Measurements from ENCODE around the gene DNAH11.
A peak's percentile ranks its signal among the peaks of the same experiment; 100 is the strongest.

The DNAH11 gene

DNA sequence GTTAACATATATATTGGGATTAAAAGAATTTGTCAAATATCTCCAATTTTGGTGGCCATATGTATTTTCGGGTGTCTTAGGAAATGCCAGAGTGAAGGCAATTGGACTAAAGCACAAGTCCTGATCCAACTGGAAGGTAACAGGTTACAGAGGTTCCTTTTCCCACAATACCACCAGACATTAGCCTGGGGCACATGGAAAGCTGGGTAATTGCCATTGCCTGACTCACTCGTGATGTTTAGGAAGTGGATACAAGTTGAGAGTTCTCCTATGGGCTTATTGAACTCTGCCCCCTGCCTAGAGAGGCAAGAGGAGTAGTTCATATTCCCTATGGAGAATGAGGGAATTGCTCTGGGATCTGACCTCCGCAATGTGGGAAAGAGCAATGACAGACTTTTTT is 5.7 kb downstream of the DNAH11 start:
- no peak for DNase-seq (ENCODE audit: low spot score)

DNA sequence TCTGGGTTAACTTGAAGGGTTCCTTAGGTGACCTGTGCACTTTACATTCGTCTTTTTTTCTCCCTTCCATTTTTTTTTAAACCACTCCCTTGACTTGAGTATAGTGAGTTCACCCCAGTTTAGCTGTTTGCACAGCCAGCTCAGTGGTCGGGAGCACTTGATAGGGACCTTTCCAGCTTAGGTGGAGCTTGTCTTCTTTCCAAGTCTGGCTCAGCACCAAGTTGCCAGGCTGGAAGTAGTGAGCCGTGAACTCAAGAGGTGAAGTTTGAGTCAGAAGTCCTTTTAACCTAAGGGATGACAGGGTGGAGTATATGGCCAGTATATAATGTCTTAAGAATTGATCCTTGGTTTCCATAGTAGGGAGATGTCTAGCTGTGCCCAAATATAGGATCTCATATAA is 7.2 kb downstream of the DNAH11 start:
- no peak for DNase-seq (ENCODE audit: low spot score)

DNA sequence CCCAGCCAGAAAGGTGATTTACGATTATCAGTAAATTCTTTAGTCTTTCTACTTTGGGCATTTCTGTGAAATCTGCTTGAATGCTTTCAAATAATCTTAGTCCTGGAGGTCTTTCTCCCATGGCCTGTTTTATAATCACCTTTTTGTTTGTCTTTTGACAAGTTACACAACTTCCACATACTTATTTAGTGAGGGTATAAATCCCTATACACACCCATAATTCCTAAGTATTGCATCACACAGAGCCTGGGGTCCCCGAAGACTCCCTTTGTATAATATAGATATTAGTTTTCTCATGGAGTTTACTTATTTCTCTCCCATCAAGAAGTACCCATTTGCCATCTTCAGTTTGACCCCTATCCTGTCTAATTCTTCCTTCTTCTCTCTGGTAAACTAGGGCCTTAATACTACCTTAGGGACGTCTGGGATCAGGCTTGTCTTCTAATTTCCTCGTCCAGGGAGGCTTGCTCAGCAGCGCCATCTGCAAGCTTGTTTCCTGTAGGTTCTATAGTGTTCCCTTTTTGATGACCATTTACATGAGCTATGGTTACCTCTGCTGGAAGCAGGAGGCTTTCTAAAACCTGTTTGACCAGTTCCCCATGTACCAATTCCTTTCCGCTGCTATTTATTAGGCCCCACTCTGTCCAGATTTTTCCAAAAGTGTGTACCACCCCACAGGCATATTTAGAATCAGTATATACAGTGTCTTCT is 8.1 kb downstream of the DNAH11 start:
- no peak for DNase-seq (ENCODE audit: low spot score)

DNA sequence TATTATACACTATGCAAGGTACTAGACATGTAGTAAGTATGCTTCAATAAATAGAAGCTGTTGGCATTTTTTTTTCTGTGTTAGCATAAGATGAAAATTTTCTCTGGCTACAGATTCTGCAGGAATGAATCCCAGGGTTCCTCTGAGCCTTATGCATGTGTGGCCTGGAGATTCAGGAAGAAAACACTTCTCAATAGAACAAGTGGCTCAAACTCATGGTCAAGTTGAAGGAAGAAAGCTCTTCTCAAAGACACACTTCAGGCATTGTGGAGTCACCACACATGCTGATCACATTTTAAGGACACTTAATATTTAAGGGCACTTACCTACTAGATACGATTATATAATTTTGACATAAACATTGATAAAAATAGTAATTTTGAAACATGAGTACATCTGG is 19.5 kb downstream of the DNAH11 start:
- DNase-seq (ENCODE audit: low spot score): no peak

DNA sequence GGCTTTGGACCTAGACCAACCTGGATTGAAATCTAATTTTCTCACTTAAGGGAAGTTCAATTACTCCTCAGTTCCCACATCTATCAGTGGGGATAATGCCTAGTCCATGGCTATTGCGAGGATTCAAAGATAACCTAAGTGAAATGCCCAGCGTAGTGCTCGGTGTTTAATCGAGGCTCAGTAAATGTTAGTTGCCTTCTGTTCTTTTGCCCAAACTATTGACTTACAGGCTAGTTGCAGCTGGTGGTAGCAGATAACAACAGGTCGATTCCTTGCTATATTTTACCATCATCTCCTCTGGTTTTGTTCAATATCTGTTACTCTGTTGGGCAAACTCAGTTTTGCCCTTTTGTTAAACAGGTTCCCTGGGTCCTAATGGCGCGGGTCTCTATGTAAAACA is 22.8 kb downstream of the DNAH11 start:
- DNase-seq (ENCODE audit: low spot score): no peak

DNA sequence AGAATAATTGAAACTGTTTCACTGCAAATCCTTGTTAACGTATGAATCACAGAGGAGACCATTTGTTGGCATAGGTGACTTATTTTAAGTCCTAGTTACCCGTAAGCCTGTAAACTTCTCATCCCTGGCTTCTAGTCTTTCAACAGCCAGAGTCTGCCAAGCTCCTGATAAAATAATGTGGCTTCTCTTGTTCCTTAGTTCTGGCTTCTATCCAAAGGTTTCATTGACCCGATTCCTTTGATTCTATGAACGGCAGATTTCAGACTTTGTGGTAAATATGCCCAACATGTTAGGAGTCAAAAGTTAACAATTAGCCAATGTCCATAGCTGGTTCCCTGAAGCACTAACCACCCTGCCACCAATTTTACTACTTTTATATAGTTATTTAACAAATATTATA is 23.3 kb downstream of the DNAH11 start:
- no peak for DNase-seq (ENCODE audit: low spot score)

DNA sequence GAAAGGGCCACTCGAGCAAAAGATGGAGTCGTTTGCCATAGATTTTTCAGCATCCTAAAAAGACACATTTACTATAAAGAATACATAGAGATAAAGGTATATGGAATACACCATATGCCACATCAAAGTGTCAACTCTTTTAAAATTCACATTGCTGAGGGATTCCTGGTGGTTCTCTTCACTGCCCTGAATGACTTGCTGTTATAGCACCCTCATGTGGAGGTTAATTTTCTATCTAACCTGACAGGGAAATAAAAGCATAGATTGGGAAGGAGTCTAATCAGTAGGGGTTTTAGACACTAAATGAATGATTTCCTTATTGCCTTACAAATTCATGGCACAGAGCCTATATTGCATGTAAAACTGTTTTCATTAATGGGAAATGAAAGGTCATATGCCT is 25.9 kb downstream of the DNAH11 start:
- DNase-seq (ENCODE audit: low spot score): peak; percentile 25

DNA sequence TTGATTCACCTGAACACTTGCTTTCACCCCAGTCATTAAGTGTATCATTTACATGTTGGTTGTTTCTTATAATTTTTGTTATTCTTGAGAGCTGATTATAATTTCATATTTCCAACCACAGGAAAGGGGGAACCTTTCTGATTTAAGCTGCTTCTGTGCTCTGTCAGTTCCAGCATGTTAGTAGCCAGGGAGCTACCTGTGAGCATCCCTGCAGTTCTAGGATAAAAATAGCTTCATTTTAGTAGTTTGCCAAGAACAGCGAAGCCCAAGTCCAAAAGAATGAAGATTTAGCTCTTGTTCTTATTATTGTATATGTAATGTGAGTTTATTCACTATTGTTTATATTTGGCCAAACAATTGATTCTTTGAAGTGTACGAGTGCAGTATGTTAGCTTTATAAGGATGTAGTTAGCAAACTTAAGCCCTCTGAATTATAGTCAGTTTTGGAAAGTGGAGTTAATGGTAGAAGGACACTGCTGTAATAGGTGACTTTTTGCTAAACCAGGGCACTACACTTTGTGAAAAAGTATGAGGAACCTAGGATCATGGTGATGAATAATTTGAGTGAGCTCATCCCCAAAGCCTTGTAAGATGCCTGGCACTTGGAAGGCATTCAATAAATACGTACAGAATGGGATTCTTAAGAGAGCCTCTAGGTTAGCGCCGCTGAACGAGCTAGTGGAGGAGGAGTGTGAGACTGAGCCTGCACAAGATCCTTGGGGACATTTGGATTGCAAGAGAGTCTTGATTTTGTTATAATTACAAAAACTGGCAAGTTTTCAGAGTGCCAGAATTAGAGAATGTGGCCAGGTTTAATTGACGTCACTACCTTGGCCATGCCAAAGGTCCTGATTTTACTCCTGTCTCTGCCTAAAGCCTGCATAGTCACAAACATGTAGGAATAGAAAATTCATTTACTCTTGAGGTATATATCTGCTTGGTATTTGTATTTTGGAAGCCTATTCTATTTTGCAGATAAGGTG is 29.8 kb downstream of the DNAH11 start:
- DNase-seq (ENCODE audit: low spot score): no peak

DNA sequence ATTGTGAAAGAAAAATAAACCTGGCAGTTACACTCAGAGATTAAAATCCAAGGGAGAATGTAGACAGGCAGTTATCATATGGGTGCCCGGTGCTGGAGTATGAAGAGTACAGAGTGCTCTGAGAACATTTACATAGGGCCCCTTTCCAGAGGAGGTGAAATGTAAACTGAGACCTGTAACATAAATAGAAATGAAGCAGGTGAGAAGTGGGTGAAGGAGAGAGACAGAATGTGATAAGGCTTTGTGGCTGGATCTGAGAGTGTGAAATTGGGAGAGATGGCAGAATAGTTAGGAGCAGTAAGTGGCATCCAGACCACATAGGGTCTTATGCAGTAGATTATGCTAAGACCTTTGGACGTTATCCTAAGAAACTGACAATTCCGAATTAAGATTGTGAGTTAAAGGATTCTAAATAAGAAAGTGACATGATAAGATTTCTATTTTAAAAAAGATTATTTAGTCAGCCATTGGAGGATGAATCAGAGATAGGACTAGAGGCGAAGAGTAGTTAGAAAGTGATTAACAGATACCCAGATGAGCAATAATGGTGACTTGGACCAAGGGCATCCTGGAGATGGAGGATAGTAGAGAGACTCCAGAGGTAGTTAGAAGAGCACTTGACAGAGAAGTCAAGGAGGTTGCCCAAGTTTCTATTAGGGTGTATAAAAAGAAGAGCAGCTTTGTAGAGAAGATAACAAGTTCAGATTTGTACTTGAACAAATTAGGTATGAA is 36.7 kb downstream of the DNAH11 start:
- DNase-seq (ENCODE audit: low spot score): no peak

DNA sequence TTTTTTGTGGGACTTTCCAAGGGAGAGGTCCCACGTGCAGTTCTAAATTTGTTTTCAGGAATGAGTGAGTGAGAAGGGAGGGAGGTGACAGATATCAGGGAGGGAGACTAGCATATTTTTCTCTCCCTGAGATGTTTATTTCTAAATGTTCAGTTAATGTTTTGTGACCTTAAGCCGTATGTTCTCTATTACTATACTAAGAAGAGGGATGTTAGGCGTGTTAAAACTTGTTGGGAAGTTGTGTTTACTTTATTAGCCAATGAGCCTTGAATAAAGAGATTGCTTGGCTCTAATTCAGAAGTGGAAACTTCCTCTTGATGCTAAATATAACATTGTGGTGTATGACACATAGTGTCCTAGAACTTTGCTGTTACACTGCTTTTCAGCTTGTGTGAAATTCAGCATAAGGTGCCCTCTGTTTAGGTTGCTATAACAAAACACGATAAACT is 37.3 kb downstream of the DNAH11 start:
- peak; percentile 48 for DNase-seq (ENCODE audit: low spot score)

DNA sequence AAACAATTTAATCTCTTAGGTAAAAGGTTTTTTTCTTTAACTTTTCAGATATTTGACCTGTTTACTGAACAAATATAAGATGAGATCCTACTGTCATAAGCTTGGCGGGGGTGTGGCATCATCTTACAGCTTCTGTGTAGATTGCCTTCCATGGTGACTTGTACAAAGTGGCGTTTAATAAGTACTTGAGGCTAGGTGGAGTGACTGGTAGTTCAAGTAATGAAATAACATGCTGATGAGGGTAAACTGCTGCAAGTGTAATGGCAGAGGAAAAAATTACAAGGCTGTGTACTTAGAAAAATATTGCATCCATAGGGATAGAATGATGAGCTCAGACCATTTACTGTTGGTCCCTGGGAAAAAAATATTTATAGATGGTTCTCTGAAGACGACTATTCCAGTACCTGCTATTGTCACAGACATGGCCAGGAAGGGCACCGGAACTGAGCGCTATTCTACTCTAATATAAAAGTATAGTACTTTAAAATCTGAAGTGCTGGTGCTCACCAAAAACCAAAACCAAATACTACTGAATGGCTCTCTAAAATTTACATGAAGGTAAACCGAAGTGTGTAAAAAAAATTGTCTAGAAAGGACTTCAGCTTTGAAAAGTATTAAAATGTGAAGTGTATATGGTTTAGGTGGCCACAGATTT is 42.4 kb downstream of the DNAH11 start:
- DNase-seq (ENCODE audit: low spot score): no peak

DNA sequence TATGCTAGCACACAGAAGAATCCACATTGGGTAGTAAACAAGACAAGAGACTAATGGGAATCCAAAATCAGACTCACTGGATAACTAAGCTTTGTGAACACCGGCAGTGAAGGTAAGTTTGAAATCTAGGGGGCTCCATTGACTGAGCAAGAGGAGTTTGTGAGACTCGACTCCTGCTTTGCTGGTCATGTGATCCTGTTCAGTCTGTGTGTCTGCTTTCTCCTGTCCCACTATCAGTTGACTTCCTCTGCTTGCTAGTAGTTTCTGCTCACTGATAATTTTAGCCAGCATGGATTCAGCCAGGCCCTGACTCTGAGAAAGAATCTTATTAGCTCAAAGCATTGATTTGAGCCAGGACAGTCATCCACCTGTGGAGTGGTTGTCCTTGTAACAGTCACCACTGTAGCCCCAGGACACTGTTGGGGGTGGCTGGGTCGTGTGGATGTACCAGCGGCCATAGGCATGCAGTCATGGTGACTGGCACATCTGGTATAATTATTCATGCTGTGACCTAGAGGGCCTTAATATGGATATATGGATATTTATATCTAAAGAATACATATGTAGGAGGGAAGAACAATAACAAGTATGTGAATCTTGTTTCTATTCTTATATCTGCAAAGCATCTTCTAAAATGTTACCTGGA is 44.4 kb downstream of the DNAH11 start:
- no peak for DNase-seq (ENCODE audit: low spot score)

DNA sequence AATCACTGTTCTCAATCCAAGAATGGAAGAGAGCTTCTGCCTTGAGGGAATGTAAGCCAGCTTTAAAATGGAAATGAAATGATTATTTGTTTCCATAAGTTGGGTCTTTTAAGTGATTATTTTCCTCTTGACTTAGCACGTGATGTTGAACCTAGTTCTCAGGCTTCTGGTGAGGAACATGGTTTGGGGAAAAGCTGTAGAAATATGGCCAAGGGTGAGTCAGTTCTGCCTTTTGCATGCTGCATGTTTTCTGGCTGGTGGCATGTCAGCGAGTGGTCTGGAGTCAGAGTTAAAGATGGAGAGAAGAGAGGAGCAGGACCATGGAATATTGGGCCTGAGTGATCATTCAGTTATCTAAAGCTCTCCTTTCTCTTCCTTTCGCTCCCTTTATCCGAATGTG is 54.0 kb downstream of the DNAH11 start:
- no peak for DNase-seq (ENCODE audit: low spot score)

DNA sequence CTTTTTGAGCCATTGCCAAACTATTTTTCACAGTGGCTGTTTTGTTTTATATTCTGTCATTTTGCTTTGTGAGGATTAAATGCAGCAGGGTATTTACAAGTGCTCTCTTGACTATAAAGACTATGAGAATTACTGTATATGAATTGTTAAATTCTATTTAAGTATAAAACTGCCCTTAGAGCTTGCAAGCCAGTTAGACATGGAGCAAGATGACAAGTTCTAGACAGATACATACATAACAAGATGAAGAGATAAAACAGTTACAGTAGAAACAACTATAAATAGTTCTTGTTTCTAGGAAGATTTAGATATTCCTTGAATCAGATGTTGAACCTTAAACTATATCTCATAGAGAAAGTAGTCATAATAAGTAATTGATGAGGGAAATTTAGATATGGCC is 60.6 kb downstream of the DNAH11 start:
- no peak for DNase-seq (ENCODE audit: low spot score)

DNA sequence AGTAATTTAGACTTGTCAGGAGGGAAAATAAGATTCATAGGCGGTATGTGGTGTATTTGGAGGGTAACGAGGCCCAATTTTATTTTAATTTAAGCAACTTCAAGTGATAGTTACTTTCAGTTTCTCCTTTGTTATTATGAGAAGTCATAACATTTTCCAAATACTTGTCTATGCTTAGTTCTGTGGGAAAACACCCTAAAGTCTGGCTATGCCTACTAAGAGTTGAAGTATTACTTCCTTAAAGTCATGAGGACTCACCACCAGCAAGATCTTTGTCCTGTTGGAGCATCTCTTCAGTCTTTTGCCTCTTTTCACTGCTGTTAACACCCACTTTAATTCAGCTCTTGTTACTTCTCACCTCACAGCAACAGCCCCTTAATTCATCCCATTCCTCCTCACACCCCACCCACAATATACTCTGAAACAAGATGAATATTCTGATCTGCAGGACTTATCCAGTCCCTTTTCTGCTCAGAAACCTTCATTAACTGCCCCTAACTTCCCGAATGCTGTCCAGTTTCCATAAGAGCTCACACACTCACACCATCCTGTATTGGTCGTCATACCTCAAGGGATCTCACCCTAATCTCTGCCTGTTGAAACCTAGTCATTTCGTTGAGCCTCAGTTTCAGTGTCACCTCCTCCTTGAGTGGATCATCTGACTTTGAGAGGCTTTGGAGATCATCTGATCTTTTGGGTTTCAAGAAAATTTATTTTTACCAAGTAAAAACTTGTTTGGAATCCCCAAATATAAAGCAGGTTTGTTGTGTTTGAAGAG is 61.3 kb downstream of the DNAH11 start:
- DNase-seq (ENCODE audit: low spot score): no peak

DNA sequence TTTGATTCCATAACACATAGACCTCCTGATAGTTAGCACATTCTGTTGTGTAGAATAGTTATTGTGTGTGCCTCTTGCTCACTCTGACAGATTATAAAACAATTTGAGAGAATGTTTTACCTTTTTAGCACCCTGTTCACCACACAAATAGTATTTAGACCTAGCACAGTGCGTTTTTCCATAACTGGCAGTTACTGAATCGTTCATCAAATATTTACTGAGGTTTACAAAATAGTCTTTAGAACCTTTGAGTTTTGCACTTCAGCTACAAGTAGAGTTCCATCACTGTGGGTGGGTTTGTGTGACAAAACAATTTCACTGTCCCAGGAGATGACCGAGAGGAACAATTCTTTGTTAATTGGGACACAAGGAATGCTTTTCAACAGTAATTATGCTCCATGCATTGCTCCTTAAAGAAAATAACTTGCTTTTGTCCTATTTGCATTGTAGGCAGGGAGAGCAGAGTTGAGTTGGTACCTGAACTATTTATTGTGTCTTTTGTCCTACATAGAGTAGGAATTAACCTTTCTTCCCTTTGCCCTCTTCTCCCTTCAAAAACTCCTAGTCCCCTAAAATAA is 62.3 kb downstream of the DNAH11 start:
- DNase-seq (ENCODE audit: low spot score): no peak

DNA sequence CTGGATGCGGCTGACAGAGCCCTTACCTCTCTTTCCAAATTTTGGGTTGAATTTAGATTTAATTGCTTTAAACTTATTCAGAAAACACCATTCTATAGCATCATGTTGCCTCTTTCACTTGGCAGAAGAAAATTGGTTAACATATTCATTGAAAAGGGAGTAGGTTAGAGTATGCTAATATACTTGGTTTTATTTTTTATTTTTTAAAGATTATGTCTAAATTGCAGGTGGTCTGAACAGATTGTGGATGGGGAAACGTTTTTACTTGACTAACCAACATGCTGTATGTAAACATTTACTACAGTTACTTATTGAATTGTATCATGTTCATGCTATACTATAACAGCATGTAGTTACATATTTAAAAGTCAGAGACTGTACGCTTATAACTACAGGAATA is 65.6 kb downstream of the DNAH11 start:
- DNase-seq (ENCODE audit: low spot score): no peak

DNA sequence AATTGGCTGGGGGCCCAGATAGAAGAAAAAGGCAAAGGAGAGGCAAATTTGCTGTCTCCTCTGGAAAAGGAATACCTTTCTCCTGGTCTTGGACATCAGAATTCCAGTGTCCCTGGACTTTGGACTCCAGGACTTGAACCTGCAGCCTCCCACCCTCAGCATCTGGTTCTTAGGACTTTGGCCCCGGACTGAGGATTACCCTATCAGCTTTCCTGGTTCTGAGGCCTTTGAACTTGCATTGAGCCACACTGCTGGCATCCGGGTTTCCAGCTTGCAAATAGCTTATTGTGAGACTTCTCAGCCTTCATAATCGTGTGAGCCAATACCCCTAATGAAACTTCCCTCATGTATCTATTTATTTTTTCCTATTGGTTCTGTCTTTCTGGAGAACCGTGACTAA is 68.3 kb downstream of the DNAH11 start:
- DNase-seq (ENCODE audit: low spot score): no peak

DNA sequence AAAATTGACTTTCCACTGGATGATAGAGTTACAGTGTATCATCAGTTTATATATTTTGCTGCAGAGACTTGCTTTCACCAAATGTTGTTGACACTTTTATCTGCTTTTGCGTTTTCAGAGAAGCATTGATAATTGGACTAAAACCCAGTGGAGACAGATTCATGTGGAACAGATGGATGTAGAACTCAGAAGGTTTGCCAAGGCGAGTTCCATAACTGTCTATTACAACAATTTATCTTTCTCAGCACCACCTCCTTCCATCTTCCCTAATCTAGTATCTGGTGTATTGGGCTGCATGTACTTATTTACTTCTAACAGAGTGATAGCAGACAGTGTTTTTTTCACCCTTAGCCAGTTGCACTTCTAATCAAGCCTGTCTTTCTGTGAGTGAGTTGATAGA is 73.3 kb downstream of the DNAH11 start:
- no peak for DNase-seq (ENCODE audit: low spot score)

DNA sequence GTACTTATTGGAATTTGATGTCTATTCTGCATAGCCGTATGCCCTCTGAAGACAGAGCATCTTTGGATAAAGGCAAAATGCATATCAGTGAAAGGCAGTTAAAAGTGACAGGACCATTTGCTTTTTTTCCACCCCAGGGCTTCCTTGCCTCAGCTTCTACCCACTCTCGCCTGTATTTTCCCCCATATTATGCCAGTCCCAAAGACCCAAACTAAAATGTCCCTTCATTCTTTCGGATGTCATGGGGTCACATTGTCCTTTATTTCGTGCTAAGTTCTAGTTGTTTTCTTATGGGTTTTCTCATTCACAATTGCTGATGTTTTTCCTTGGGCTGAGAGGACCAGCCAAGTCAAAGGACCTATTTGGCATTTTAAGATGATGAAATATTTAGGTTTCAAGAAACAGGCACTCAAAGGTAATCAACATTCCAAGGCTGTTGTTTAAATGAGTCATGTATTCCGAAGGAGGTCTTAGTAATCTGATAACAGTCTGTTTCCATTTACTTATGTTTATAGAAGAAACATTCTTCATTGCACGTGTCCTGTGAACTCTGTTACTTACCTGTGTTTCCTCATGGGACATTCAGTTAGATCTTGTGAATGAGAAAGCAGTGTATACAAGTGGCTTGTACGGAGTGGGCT is 74.1 kb downstream of the DNAH11 start:
- no peak for DNase-seq (ENCODE audit: low spot score)

Data from pons (tissue), 1 donor.